CD4-positive, alpha-beta memory T cell (primary cell): Measurements from ENCODE around the gene ONECUT1. TPM values are rescaled to one million over a fixed set of nuclear protein-coding genes. Genes with fewer than 3 reads are reported as not detected.

ENCODE experiments used
- CTCF ChIA-PET: fragments of 350-600 bp; sonication (Branson Sonifier 250); formaldehyde crosslinking; loops from one replicate; lab custom pipeline; 2021; ENCODE audit warnings: inconsistent platforms; ENCODE audit not compliant: partially characterized antibody; lab: Charles Lee
- POLR2A ChIA-PET: fragments of 350-600 bp; sonication (Branson Sonifier 250); formaldehyde crosslinking; loops from one replicate; lab custom pipeline; 2021; ENCODE audit not compliant: partially characterized antibody; lab: Charles Lee
- DNase-seq, 5 donors: peaks; one replicate each; pipeline versions ENCODE4 v3.0.0 to v3.0.0-alpha.2; 2020 to 2022; ENCODE audit warnings: mixed read lengths in 1 of 5
- H3K27ac ChIP-seq: one replicate; pipeline ENCODE4 v1.7.0; 2013; ENCODE audit warnings: low read depth, low read length
- H3K27me3 ChIP-seq: 2 replicates; pipeline ENCODE4 v1.7.0; 2013; ENCODE audit warnings: mild to moderate bottlenecking, low read length, moderate library complexity; ENCODE audit not compliant: insufficient read depth
- H3K36me3 ChIP-seq: 2 replicates; pipeline ENCODE4 v1.7.0; 2013; ENCODE audit warnings: mild to moderate bottlenecking, low read length, moderate library complexity; ENCODE audit not compliant: insufficient read depth
- H3K4me1 ChIP-seq: 2 replicates; pipeline ENCODE4 v1.7.0; 2013; ENCODE audit warnings: mild to moderate bottlenecking, low read length, moderate library complexity; ENCODE audit not compliant: insufficient read depth
- H3K4me3 ChIP-seq, 2 donors: one replicate each; pipeline ENCODE4 v1.7.0; 2013; ENCODE audit warnings: low read length in 2 of 2, mild to moderate bottlenecking in 1 of 2
- H3K9me3 ChIP-seq, 2 donors: one replicate each; pipeline ENCODE4 v1.7.0; 2013; ENCODE audit warnings: low read length in 2 of 2, control low read depth in 1 of 2; ENCODE audit not compliant: control insufficient read depth in 1 of 2
- H3K27ac Mint-ChIP-seq, 7 donors: one replicate each; pipeline ENCODE4 v1.8.0; 2020 to 2021; ENCODE audit warnings: mixed read lengths in 7 of 7, mild to moderate bottlenecking in 6 of 7, inconsistent platforms in 3 of 7, moderate library complexity in 3 of 7
- H3K27me3 Mint-ChIP-seq, 2 donors: one replicate each; pipeline ENCODE4 v1.8.0; 2020 to 2021; ENCODE audit warnings: mixed read lengths in 2 of 2
- H3K36me3 Mint-ChIP-seq, 2 donors: one replicate each; pipeline ENCODE4 v1.8.0; 2020 to 2021; ENCODE audit warnings: mixed read lengths in 2 of 2, inconsistent platforms in 1 of 2, mild to moderate bottlenecking in 1 of 2
- H3K4me1 Mint-ChIP-seq, 4 donors: one replicate each; pipeline ENCODE4 v1.8.0; 2020 to 2021; ENCODE audit warnings: mixed read lengths in 4 of 4, mild to moderate bottlenecking in 1 of 4
- H3K4me3 Mint-ChIP-seq, 8 donors: one replicate each; pipeline ENCODE4 v1.8.0; 2020 to 2021; ENCODE audit warnings: mixed read lengths in 8 of 8, mild to moderate bottlenecking in 7 of 8, moderate library complexity in 6 of 8, inconsistent platforms in 3 of 8
- H3K9me3 Mint-ChIP-seq, 8 donors: one replicate each; pipeline ENCODE4 v1.8.0; 2020 to 2021; ENCODE audit warnings: mixed read lengths in 8 of 8, mild to moderate bottlenecking in 5 of 8, inconsistent platforms in 3 of 8, moderate library complexity in 1 of 8
- intact Hi-C: fragments of 100-400 bp; cut with micrococcal nuclease; formaldehyde crosslinking; loops from one replicate; pipeline ENCODE4 v1.15.1; 2023
- polyA plus RNA-seq, 2 donors: library from polyadenylated mRNA; unstranded; fragments of 300-500 nt; fragmentation: Illumina TruSeq; gene quantifications; one replicate each; pipeline ENCODE4 v1.2.3, GENCODE V29; 2021
- total RNA-seq, 2 experiments: library from RNA; stranded (reverse); gene quantifications; one replicate each; pipeline ENCODE4 v1.2.3, GENCODE V29; 2021

ONECUT1 gene
- total and polyA plus RNA-seq, 4 experiments from 2014 or later: not detected

DNA sequence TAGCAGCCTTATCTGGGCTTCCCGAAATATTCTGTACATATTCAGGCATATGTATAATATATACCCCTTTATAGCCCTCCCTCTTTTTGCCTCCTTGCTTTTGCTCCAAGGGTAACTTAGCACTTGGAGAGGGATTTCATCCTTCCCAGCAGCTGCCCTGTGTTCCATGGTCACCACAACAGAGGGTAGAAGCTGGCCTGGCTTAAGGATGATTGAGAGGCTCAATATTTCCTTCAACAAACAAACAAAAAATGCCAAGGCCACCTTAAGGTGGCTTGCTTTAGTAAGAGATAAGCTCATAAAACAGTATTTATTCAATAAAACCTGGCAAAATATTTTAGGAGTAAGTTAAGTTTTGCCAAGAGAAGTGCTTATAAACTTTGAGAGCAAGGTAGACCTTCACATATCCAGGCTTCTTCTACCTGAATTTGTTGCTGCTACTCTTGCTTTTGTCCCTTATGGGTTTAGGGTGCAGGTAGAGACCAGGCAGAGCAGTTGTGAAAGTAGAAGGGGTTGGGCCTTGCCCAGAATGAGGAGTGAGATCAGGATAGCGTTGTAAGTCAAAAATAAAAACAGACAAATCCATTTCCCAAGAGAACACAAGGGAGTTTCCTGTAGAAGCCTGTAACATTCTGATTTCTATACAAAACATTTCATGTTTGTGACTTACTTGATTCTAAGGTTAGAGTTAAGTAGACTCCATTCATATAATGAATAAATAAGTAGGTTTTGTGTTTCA lies 58.2 kb downstream of the ONECUT1 start:
- no peaks in the 10 kb centered on the region for H3K27me3 ChIP-seq
- peaks cover 16% of the 10 kb centered on the region for H3K4me1 ChIP-seq
- intact Hi-C loops: loop anchor here (2.0 to 10.0 kb wide), 5 partner anchors 73 to 555 kb away; partner anchors contain the start of gene ARPP19
- H3K36me3 ChIP-seq: no peaks in the 10 kb centered on the region
- no peak overlapping the region for H3K27ac ChIP-seq
- CTCF ChIA-PET: interaction anchor here (0.8 to 7.8 kb wide), 13 partner anchors 50 to 475 kb away, joined by 3 to 190 read pairs (median 5); partner anchors contain the start of gene ATOSA
- H3K27ac Mint-ChIP-seq: peak overlapping the region in 4 of 7 donors; percentile 2 to 74 (median 48)
- H3K4me1 Mint-ChIP-seq: peaks cover 11 to 21% (median 15%) of the 10 kb centered on the region in 4 donors
- H3K9me3 ChIP-seq: no peaks in the 10 kb centered on the region
- H3K36me3 Mint-ChIP-seq: no peaks in the 10 kb centered on the region
- H3K27me3 Mint-ChIP-seq: no peaks in the 10 kb centered on the region
- no peaks in the 10 kb centered on the region for H3K9me3 Mint-ChIP-seq
- H3K4me3 Mint-ChIP-seq: no peak overlapping the region
- no peak for DNase-seq
- POLR2A ChIA-PET: interaction anchor here (0.8 to 4.5 kb wide), 8 partner anchors 49 to 552 kb away, joined by 3 to 49 read pairs (median 4); partner anchors contain the start of genes ARPP19 and ATOSA
- H3K4me3 ChIP-seq: no peak overlapping the region

DNA sequence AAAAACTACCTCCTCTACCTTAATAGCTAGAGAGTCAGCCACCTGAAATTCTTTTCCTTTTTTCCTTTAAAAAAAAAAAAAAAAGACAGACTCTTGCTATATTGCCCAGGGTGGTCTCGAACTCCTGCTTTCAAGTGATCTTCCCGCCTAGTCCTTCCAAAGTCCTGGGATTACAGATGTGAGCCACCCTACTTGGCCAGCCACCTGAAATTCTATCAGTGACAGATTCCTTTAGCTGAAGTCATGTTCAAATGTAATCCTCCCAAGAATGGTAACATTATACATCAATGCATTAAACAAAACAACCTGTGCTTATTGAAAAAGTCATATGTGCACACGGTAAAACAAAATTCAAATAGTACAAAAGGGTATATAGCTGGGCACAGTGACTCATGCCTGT lies 59.1 kb downstream of the ONECUT1 start:
- Histone ChIP-seq H3K4me3 (no peak overlapping the region), H3K9me3 (no peaks in the 10 kb centered on the region), H3K36me3 (no peaks in the 10 kb centered on the region), H3K27me3 (no peaks in the 10 kb centered on the region), H3K4me1 (peaks cover 16% of the 10 kb centered on the region), H3K27ac (no peak overlapping the region)
- CTCF ChIA-PET: interaction anchor here (0.7 to 7.8 kb wide), 19 partner anchors 50 to 474 kb away, joined by 3 to 190 read pairs (median 4); partner anchors contain the start of gene ATOSA
- Mint-ChIP-seq H3K9me3 (no peaks in the 10 kb centered on the region), H3K27me3 (peaks cover 0 to 2% of the 10 kb centered on the region in 2 donors), H3K27ac (peak overlapping the region in 5 of 7 donors; percentile 5 to 82 (median 51)), H3K4me1 (peaks cover 11 to 21% (median 15%) of the 10 kb centered on the region in 4 donors), H3K4me3 (no peak overlapping the region), H3K36me3 (no peaks in the 10 kb centered on the region)
- intact Hi-C loops: loop anchor here (2.0 to 10.0 kb wide), 5 partner anchors 72 to 554 kb away; partner anchors contain the start of gene ARPP19
- DNase-seq: no peak
- POLR2A ChIA-PET: interaction anchor here (0.7 to 4.5 kb wide), 10 partner anchors 48 to 552 kb away, joined by 3 to 49 read pairs (median 4); partner anchors contain the start of genes ARPP19 and ATOSA

DNA sequence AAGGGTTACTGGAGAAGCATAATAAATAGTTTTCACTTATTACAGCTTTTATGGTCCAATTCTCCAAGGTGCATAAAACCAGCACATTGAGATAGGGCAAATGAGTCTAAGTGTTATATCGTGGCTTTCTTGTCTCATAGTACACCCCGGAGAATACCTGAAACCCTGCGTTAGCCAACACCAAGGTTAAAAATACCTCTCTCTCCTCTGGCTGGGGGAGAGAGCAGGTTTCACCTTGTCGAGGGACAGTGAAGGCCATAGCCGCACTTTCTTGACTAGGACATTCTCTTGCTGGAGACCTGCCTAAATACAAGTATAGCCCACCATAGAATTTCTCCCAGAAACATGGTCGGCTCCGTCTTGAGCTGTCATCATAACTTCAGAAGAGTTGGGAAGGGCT lies 59.5 kb downstream of the ONECUT1 start:
- no peaks in the 10 kb centered on the region for H3K9me3 ChIP-seq
- ChIA-PET POLR2A (interaction anchor here (0.7 to 4.5 kb wide), 10 partner anchors 17 to 711 kb away, joined by 3 to 49 read pairs (median 4); partner anchors contain the start of genes ARPP19 and ATOSA), CTCF (interaction anchor here (0.7 to 7.8 kb wide), 17 partner anchors 49 to 474 kb away, joined by 3 to 190 read pairs (median 4); partner anchors contain the start of gene ATOSA)
- H3K27ac Mint-ChIP-seq: peak overlapping the region; percentile 32 to 91 (median 80)
- H3K4me1 Mint-ChIP-seq: peaks cover 11 to 21% (median 15%) of the 10 kb centered on the region in 4 donors
- H3K27me3 ChIP-seq: no peaks in the 10 kb centered on the region
- H3K9me3 Mint-ChIP-seq: no peaks in the 10 kb centered on the region
- H3K36me3 ChIP-seq: no peaks in the 10 kb centered on the region
- no peak overlapping the region for H3K27ac ChIP-seq
- peaks cover 16% of the 10 kb centered on the region for H3K4me1 ChIP-seq
- no peak overlapping the region for H3K4me3 Mint-ChIP-seq
- no peaks in the 10 kb centered on the region for H3K36me3 Mint-ChIP-seq
- intact Hi-C loops: loop anchor here (1.0 to 10.0 kb wide), 8 partner anchors 52 to 553 kb away; partner anchors contain the start of genes ARPP19 and MYO5A
- no peak for DNase-seq
- H3K27me3 Mint-ChIP-seq: peaks cover 0 to 2% of the 10 kb centered on the region in 2 donors
- H3K4me3 ChIP-seq: no peak overlapping the region

GRCh38 chr15:52730173-52730572 lies 60.0 kb downstream of the ONECUT1 start:
- intact Hi-C loops: loop anchor here (1.0 to 10.0 kb wide), 8 partner anchors 52 to 553 kb away; partner anchors contain the start of genes ARPP19 and MYO5A
- peaks cover 16% of the 10 kb centered on the region for H3K4me1 ChIP-seq
- DNase-seq: peak; percentile 57 to 75 (median 73)
- H3K4me1 Mint-ChIP-seq: peaks cover 8 to 21% (median 14%) of the 10 kb centered on the region in 4 donors
- no peaks in the 10 kb centered on the region for H3K36me3 Mint-ChIP-seq
- H3K27me3 Mint-ChIP-seq: peaks cover 0 to 2% of the 10 kb centered on the region in 2 donors
- ChIA-PET POLR2A (interaction anchor here (0.7 to 4.5 kb wide), 11 partner anchors 17 to 710 kb away, joined by 3 to 49 read pairs (median 4); partner anchors contain the start of genes ARPP19, ATOSA and MYO5A), CTCF (interaction anchor here (0.7 to 7.8 kb wide), 15 partner anchors 49 to 474 kb away, joined by 3 to 190 read pairs (median 4); partner anchors contain the start of gene ATOSA)
- no peak overlapping the region for H3K27ac ChIP-seq
- no peaks in the 10 kb centered on the region for H3K36me3 ChIP-seq
- no peaks in the 10 kb centered on the region for H3K27me3 ChIP-seq
- H3K27ac Mint-ChIP-seq: peak overlapping the region; percentile 51 to 91 (median 80)
- peak overlapping the region in 5 of 8 donors; percentile 16 to 64 (median 41) for H3K4me3 Mint-ChIP-seq
- H3K9me3 Mint-ChIP-seq: no peaks in the 10 kb centered on the region
- no peaks in the 10 kb centered on the region for H3K9me3 ChIP-seq
- no peak overlapping the region for H3K4me3 ChIP-seq

GRCh38 chr15:52728899-52729298 lies 61.2 kb downstream of the ONECUT1 start:
- no peak for DNase-seq
- ChIA-PET POLR2A (interaction anchor here (0.9 to 4.5 kb wide), 7 partner anchors 16 to 550 kb away, joined by 3 to 49 read pairs (median 6); partner anchors contain the start of genes ARPP19, ATOSA and MYO5A), CTCF (interaction anchor here (0.7 to 7.8 kb wide), 7 partner anchors 52 to 472 kb away, joined by 3 to 190 read pairs (median 5); no protein-coding TSS in a partner anchor)
- intact Hi-C loops: no loop called here
- Mint-ChIP-seq H3K9me3 (no peaks in the 10 kb centered on the region), H3K27ac (no peak overlapping the region), H3K4me3 (no peak overlapping the region), H3K36me3 (no peaks in the 10 kb centered on the region), H3K4me1 (peaks cover 8 to 21% (median 14%) of the 10 kb centered on the region in 4 donors), H3K27me3 (peaks cover 0 to 2% of the 10 kb centered on the region in 2 donors)
- Histone ChIP-seq H3K4me1 (peaks cover 16% of the 10 kb centered on the region), H3K4me3 (no peak overlapping the region), H3K9me3 (no peaks in the 10 kb centered on the region), H3K36me3 (no peaks in the 10 kb centered on the region), H3K27ac (no peak overlapping the region), H3K27me3 (no peaks in the 10 kb centered on the region)

DNA sequence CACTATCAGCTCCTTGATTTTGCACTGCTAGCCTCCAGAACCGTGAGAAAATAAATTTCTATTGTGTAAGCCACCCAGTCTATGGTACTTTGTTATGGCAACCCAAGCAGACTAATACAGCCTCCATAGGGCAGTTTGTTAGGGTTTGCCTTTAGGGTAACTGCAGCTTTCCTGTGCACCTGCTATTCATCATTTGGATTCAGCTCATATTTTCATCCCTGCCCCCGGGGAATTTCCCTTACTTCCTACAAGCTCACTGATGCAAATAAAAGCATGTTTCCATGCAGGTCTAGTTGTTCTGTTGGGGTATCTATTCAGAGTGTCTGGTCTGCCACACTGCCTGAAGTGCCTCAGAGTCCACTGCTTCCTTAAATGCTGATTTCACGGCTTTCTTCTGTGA lies 62.3 kb downstream of the ONECUT1 start:
- DNase-seq: no peak
- Histone ChIP-seq H3K27ac (no peak overlapping the region), H3K27me3 (no peaks in the 10 kb centered on the region), H3K9me3 (no peaks in the 10 kb centered on the region), H3K4me3 (no peak overlapping the region), H3K36me3 (no peaks in the 10 kb centered on the region), H3K4me1 (peaks cover 16% of the 10 kb centered on the region)
- Mint-ChIP-seq H3K9me3 (no peaks in the 10 kb centered on the region), H3K4me3 (no peak overlapping the region), H3K4me1 (peaks cover 8 to 21% (median 14%) of the 10 kb centered on the region in 4 donors), H3K27ac (peak overlapping the region in 1 of 7 donors; percentile 76), H3K36me3 (no peaks in the 10 kb centered on the region), H3K27me3 (peaks cover 0 to 2% of the 10 kb centered on the region in 2 donors)
- intact Hi-C loops: no loop called here
- CTCF ChIA-PET: interaction anchor here (0.8 to 2.3 kb wide), 3 partner anchors 46 to 471 kb away, joined by 3 to 8 read pairs (median 5); no protein-coding TSS in a partner anchor
- POLR2A ChIA-PET: interaction anchor here (0.7 to 4.5 kb wide), 3 partner anchors 49 to 410 kb away, joined by 3 to 49 read pairs (median 3); partner anchors contain the start of gene ATOSA
